ENCODE data around the gene CDC42SE2.

DNA sequence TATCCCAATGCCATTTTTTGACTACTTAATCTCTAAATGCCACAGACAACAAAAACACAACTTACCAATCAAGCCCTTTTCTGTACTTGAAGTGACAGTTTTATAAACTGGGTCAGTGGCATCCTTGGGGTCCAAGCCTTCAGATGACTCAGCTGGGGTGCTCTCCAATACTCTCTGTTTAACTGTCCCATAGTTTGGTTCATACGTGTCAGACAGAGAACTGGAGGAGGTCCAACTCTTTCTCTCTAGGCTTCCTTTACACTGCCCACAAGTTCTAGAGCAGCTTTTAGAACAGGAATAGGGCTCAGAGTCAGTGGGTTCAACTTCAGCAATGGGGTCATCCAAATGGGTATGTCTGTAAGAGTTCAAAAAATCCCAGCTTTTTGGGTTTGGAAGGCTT is 166.9 kb downstream of the CDC42SE2 start:
- TF ChIP-seq, protein P1, sequence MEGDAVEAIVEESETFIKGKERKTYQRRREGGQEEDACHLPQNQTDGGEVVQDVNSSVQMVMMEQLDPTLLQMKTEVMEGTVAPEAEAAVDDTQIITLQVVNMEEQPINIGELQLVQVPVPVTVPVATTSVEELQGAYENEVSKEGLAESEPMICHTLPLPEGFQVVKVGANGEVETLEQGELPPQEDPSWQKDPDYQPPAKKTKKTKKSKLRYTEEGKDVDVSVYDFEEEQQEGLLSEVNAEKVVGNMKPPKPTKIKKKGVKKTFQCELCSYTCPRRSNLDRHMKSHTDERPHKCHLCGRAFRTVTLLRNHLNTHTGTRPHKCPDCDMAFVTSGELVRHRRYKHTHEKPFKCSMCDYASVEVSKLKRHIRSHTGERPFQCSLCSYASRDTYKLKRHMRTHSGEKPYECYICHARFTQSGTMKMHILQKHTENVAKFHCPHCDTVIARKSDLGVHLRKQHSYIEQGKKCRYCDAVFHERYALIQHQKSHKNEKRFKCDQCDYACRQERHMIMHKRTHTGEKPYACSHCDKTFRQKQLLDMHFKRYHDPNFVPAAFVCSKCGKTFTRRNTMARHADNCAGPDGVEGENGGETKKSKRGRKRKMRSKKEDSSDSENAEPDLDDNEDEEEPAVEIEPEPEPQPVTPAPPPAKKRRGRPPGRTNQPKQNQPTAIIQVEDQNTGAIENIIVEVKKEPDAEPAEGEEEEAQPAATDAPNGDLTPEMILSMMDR (conservative IDR thresholded peaks at IDR 0.05; ENCODE audit: low read length): no peak
- no peak for TF ChIP-seq EZH2phosphoT487 (IDR thresholded peaks at IDR 0.05; ENCODE audit: borderline replicate concordance)

Data from Loucy (cell line).